Brain microvascular endothelial cell (primary cell): ENCODE measurements around the gene SULT1C3.

ENCODE experiments used
- DNase-seq: peaks from one replicate; pipeline ENCODE4 v3.0.0-alpha.2; 2020
- H3K27ac ChIP-seq: fragments of 250-450 bp; sonication (Bioruptor Pico); 2 replicates; pipeline ENCODE4 v1.5.1; 2020; ENCODE audit warnings: mild to moderate bottlenecking, moderate library complexity
- H3K27me3 ChIP-seq: fragments of 250-450 bp; sonication (Bioruptor Pico); replicated peaks from 2 replicates; pipeline ENCODE4 v1.5.1; 2020; ENCODE audit warnings: mild to moderate bottlenecking
- H3K36me3 ChIP-seq: fragments of 250-450 bp; sonication (Bioruptor Pico); replicated peaks from 2 replicates; pipeline ENCODE4 v1.5.1; 2020; ENCODE audit warnings: mild to moderate bottlenecking
- H3K4me3 ChIP-seq: 2 replicates; pipeline ENCODE4 v1.5.1; 2011; ENCODE audit warnings: low read depth, mild to moderate bottlenecking, control low read depth, low read length, moderate library complexity
- in situ Hi-C: cut with HindIII; loops from 2 replicates; pipeline ENCODE4 v1.10.0; 2017; ENCODE audit warnings: low sequenced_read_pairs, low pct_ligation_motif_present
- TF ChIP-seq, protein P1 (sequence below): IDR thresholded peaks from 2 replicates; pipeline ENCODE4 v1.5.1; 2011; ENCODE audit warnings: low read depth, mild to moderate bottlenecking, moderate library complexity, low read length, control low read depth, inconsistent platforms; ENCODE audit errors: missing control alignments

The SULT1C3 gene

DNA sequence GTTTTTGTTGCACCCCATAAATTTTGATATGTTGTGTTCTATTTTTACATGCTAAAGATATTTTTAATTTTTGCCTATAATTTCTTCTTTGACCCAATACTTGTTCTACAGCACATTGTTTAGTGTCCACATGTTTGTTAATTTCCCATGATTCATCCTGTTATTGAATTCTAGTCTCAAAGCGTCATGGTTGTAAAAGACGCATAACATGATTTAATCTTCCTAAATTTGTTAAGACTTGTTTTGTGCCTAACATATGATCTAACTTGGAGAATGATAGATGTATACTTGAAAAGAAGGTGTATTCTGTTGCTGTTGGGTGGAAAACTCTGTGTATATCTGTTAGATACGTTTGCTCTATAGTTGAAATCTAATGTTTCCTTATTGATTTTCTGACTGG lies 27.1 kb upstream of the SULT1C3 start:
- Histone ChIP-seq H3K36me3 (no peaks in the 10 kb centered on the region), H3K4me3 (no peak overlapping the region), H3K27me3 (no peaks in the 10 kb centered on the region), H3K27ac (no peak overlapping the region)
- TF ChIP-seq, protein P1, sequence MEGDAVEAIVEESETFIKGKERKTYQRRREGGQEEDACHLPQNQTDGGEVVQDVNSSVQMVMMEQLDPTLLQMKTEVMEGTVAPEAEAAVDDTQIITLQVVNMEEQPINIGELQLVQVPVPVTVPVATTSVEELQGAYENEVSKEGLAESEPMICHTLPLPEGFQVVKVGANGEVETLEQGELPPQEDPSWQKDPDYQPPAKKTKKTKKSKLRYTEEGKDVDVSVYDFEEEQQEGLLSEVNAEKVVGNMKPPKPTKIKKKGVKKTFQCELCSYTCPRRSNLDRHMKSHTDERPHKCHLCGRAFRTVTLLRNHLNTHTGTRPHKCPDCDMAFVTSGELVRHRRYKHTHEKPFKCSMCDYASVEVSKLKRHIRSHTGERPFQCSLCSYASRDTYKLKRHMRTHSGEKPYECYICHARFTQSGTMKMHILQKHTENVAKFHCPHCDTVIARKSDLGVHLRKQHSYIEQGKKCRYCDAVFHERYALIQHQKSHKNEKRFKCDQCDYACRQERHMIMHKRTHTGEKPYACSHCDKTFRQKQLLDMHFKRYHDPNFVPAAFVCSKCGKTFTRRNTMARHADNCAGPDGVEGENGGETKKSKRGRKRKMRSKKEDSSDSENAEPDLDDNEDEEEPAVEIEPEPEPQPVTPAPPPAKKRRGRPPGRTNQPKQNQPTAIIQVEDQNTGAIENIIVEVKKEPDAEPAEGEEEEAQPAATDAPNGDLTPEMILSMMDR = no peak
- no peak for DNase-seq
- in situ Hi-C loops = no loop called here

DNA sequence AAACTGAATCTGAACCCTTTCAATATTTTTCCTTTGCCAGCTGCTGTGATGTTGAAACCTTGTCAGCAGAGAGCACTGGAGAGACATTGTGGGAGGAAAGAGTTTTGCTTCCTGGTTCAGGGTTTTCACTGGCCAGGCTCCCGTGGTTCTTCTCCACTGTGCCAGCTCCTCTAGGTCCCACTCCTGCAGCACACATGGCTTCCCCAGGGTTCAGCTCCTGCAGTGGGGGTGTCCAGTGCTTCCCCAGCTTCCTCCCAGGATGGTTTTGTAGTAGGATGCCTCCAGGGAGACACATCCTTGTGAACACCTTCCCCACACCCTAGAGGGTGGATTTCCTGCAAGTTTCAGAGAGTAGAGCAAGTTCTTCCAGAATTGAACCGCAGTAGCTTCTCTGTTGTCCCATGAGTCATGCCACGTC lies 24.0 kb upstream of the SULT1C3 start:
- in situ Hi-C loops = no loop called here
- TF ChIP-seq, protein P1 = peak; percentile 71
- H3K4me3 ChIP-seq = no peak overlapping the region
- no peaks in the 10 kb centered on the region for H3K27me3 ChIP-seq
- H3K36me3 ChIP-seq = no peaks in the 10 kb centered on the region
- H3K27ac ChIP-seq = no peak overlapping the region
- DNase-seq = peak; percentile 49

DNA sequence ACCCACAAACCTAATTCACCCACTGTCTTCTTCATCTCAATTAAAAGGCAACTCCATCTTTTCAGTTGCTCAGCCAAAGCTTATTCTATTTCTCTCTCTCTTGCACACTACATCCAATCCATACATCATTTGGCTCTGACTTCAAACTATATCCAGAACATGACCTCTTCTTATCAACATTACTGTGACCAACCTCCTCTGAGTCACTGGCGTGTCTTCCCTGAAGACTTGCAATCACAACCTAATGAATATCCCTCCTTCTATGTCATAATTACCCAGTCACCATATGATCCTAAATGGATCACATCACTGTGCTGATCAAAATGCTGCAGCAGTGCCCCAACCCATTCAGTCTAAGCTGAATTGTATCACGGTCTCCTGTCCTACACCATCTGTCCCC lies 22.6 kb upstream of the SULT1C3 start:
- in situ Hi-C loops = no loop called here
- DNase-seq = peak; percentile 40
- no peak overlapping the region for H3K27ac ChIP-seq
- TF ChIP-seq, protein P1 = no peak
- H3K27me3 ChIP-seq = no peaks in the 10 kb centered on the region
- no peaks in the 10 kb centered on the region for H3K36me3 ChIP-seq
- no peak overlapping the region for H3K4me3 ChIP-seq

DNA sequence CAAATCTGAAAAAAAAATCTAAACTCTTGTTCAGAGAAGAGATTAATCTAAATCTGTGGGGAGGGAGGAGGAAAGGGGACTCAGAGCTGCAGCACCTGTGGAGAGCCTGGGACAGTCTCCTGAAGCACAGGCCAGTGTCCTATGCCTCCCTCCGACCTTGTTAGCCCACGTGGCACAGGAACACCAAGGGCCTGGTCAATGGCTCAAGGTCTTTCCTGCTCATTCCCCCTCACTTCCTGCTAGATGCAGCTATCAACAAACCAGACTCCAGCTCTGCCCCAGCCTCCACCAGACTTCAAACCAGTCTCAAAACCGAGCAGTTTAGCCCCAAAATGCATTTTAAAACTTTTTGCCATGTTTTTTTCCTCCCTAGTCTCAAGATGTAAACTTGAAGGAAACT lies 20.1 kb upstream of the SULT1C3 start:
- TF ChIP-seq, protein P1 = no peak
- H3K27ac ChIP-seq = no peak overlapping the region
- in situ Hi-C loops = no loop called here
- no peak for DNase-seq
- no peak overlapping the region for H3K4me3 ChIP-seq
- H3K27me3 ChIP-seq = no peaks in the 10 kb centered on the region
- no peaks in the 10 kb centered on the region for H3K36me3 ChIP-seq

DNA sequence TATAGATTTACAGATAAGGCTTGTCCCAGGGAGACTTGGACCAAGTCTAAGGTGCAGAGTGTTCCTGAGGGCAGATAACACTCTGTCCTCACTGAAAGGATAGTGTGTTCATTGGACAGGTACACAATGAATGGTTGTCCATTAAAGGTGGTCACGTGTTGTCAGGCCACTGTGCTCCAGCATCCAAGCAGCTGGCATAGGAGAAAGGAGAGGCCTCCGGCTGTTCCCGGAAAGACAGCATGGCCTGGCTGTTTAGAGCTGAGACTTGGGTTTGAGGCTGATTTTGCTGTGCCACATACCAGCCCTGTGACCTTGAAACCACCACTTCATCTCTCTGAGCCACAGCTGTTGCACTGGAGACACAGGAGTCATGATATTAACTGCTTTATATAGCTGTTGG lies 19.6 kb upstream of the SULT1C3 start:
- H3K27me3 ChIP-seq = no peaks in the 10 kb centered on the region
- no peak for DNase-seq
- in situ Hi-C loops = no loop called here
- TF ChIP-seq, protein P1 = no peak
- H3K4me3 ChIP-seq = no peak overlapping the region
- H3K27ac ChIP-seq = no peak overlapping the region
- no peaks in the 10 kb centered on the region for H3K36me3 ChIP-seq

DNA sequence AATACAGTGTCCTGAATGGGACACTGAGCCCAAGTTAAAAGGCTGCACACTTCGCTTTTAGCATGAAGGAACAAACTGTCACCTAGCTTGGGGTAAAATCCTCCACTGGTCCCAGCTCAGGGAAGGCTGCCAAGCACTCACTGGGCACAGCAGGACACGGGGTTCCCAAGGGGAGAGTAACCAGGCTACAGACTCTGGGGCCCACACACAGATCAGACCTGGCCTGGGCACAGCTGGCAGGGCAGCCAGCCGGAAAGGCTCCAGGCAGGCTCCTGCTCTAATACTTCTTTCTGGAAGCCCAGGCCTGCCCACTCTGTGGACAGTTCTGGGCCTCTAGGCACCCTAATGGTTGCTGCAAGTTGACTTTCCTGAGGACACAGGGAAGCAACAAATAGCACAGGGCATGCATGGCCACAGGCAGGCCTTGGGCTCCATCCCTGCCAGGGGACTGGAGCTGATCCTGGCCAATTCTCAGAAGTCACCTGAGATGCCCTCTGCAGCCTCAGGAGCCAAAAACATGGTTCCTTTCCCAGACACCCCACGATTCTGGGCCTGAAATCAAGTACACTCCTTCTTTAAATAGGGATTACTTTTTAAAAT lies 18.7 kb upstream of the SULT1C3 start:
- H3K36me3 ChIP-seq = no peaks in the 10 kb centered on the region
- no peak overlapping the region for H3K27ac ChIP-seq
- no peak for DNase-seq
- in situ Hi-C loops = no loop called here
- no peaks in the 10 kb centered on the region for H3K27me3 ChIP-seq
- H3K4me3 ChIP-seq = no peak overlapping the region
- TF ChIP-seq, protein P1 = no peak
